Suprapubic skin (tissue), 4 donors: ENCODE results near the gene TMEM89. TPM values are rescaled to one million over a fixed set of nuclear protein-coding genes. Genes with fewer than 3 reads are reported as not detected.

Experiments used
- DNase-seq, 2 donors: peaks; one replicate each; pipeline ENCODE4 v3.0.0-alpha.2; 2019; ENCODE audit warnings: low spot score in 2 of 2
- H3K27ac ChIP-seq: fragments of 200-600 bp; sonication (generic); one replicate; pipeline ENCODE4 v1.5.1; 2019
- H3K27me3 ChIP-seq: fragments of 200-600 bp; sonication (generic); one replicate; pipeline ENCODE4 v1.5.1; 2019
- H3K36me3 ChIP-seq: fragments of 200-600 bp; sonication (generic); one replicate; pipeline ENCODE4 v1.5.1; 2019
- H3K4me1 ChIP-seq: fragments of 200-600 bp; sonication (generic); one replicate; pipeline ENCODE4 v1.5.1; 2019
- H3K4me3 ChIP-seq: fragments of 200-600 bp; sonication (generic); one replicate; pipeline ENCODE4 v1.5.1; 2019; ENCODE audit warnings: mild to moderate bottlenecking
- H3K9me3 ChIP-seq: fragments of 200-600 bp; sonication (generic); one replicate; pipeline ENCODE4 v1.5.1; 2019
- CTCF ChIP-seq, 2 donors: fragments of 200-600 bp in 1 of 2; fragments of 450-650 bp in 1 of 2; sonication (generic) in 1 of 2; IDR thresholded peaks; one replicate each; pipeline ENCODE4 v1.5.1; 2016 to 2019; ENCODE audit warnings: antibody characterized with exemption in 2 of 2, mild to moderate bottlenecking in 1 of 2, moderate library complexity in 1 of 2
- EP300 ChIP-seq: sonication (generic); formaldehyde crosslinking; IDR thresholded peaks from one replicate; pipeline ENCODE4 v1.6.1; 2017; ENCODE audit warnings: antibody characterized with exemption
- POLR2A ChIP-seq, 2 donors: fragments of 450-650 bp; IDR thresholded peaks; one replicate each; pipeline ENCODE4 v1.6.1; 2017; ENCODE audit warnings: antibody characterized with exemption in 2 of 2, mild to moderate bottlenecking in 2 of 2, moderate library complexity in 2 of 2
- POLR2AphosphoS5 ChIP-seq, 3 donors: sonication (generic); formaldehyde crosslinking; IDR thresholded peaks; one replicate each; pipeline ENCODE4 v1.6.1; 2017; ENCODE audit warnings: antibody characterized with exemption in 3 of 3
- WGBS: methylation state at CpG from one replicate; pipeline ENCODE4 v1.1.5; 2018; 5-methylcytosine and 5-hydroxymethylcytosine counted together
- total RNA-seq, 4 donors: library from RNA; depleted of rRNA; stranded (reverse); fragments of >200 nt; gene quantifications; one replicate each; pipeline ENCODE4 v1.1.0, GENCODE V29; 2016

Gene TMEM89
- total RNA-seq, 4 donors from 2014 or later = not detected

GRCh38 chr3:48591886-48592518 lies 29.6 kb downstream of the TMEM89 start:
- Histone ChIP-seq H3K27me3 (no peaks in the 10 kb centered on the region), H3K27ac (no peak overlapping the region), H3K36me3 (peaks cover 36% of the 10 kb centered on the region), H3K4me3 (no peak overlapping the region), H3K4me1 (peaks cover 49% of the 10 kb centered on the region), H3K9me3 (no peaks in the 10 kb centered on the region)
- 78% methylated on average over 12 of the region's 22 CpGs for WGBS
- TF ChIP-seq EP300 (no peak), POLR2AphosphoS5 (IDR thresholded peaks at IDR 0.05) (no peak), POLR2A (IDR thresholded peaks at IDR 0.05) (no peak), CTCF (IDR thresholded peaks at IDR 0.05) (no peak)
- no peak for DNase-seq

- H3K27me3 ChIP-seq = no peaks in the 10 kb centered on the region
- no peak for DNase-seq
- no peak overlapping the region for H3K4me3 ChIP-seq
- H3K4me1 ChIP-seq = peaks cover 43% of the 10 kb centered on the region
- no peak overlapping the region for H3K27ac ChIP-seq
- WGBS = 97% methylated on average over 6 of the region's 14 CpGs
- TF ChIP-seq EP300 (no peak), POLR2A (IDR thresholded peaks at IDR 0.05) (no peak), CTCF (IDR thresholded peaks at IDR 0.05) (no peak), POLR2AphosphoS5 (IDR thresholded peaks at IDR 0.05) (no peak)
- H3K9me3 ChIP-seq = no peaks in the 10 kb centered on the region
- peaks cover 42% of the 10 kb centered on the region for H3K36me3 ChIP-seq
These were observed 30.1 kb downstream of the TMEM89 start for GRCh38 chr3:48591436-48591835.

DNA sequence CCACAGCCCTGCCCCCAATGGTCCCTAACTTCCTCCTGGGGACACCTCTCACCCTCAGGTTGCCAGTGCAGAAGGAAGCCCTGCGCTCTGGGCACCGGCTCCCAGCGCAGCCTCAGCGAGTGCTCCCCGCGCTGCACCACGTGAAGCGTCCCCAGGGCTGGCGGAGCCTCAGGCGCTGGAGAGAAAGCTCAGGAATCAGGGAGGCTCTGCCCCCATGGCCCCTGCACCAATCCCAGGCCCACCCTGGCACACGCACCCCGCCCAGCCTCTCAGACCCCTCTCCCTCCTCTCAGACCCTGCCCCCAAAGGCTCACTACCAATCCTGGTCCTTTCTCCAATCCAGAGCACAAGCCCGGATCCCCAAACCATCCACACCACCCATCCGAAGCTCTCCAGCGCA lies 33.3 kb downstream of the TMEM89 start:
- no peak for DNase-seq
- Histone ChIP-seq H3K36me3 (peaks cover 62% of the 10 kb centered on the region), H3K27ac (no peak overlapping the region), H3K27me3 (no peaks in the 10 kb centered on the region), H3K4me3 (no peak overlapping the region), H3K9me3 (no peaks in the 10 kb centered on the region), H3K4me1 (peaks cover 11% of the 10 kb centered on the region)
- TF ChIP-seq POLR2A (IDR thresholded peaks at IDR 0.05) = no peak
- TF ChIP-seq EP300 = no peak
- no peak for TF ChIP-seq CTCF (IDR thresholded peaks at IDR 0.05)
- no peak for TF ChIP-seq POLR2AphosphoS5 (IDR thresholded peaks at IDR 0.05)
- 86% methylated on average over 15 of the region's 15 CpGs for WGBS

GRCh38 chr3:48587686-48588085 lies 33.9 kb downstream of the TMEM89 start:
- no peak overlapping the region for H3K27ac ChIP-seq
- peaks cover 66% of the 10 kb centered on the region for H3K36me3 ChIP-seq
- no peak for DNase-seq
- 69% methylated on average over 2 of the region's 11 CpGs for WGBS
- H3K4me1 ChIP-seq = peaks cover 8% of the 10 kb centered on the region
- TF ChIP-seq EP300 (no peak), POLR2AphosphoS5 (IDR thresholded peaks at IDR 0.05) (no peak), POLR2A (IDR thresholded peaks at IDR 0.05) (no peak), CTCF (IDR thresholded peaks at IDR 0.05) (no peak)
- no peaks in the 10 kb centered on the region for H3K27me3 ChIP-seq
- H3K9me3 ChIP-seq = no peaks in the 10 kb centered on the region
- H3K4me3 ChIP-seq = no peak overlapping the region

DNA sequence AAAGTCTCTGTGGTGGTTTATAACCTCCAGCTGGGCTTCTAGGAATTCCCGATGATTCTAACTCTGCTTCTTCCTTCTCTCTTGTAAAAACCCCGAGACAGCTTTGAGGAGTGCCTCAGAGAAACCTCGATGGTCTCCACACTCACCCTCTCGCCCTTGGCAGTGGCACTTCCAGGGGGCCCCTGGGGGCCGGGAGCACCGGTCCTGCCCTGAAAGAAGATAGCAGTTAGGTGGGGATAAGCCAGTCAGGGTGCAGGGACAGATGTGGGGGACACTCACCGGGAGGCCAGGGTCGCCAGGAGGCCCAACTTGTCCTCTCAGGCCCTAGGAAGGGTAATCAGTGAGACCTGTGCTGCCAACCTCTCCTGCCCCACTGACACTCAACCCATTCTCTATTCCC lies 36.2 kb downstream of the TMEM89 start:
- Histone ChIP-seq H3K4me1 (no peaks in the 10 kb centered on the region), H3K27me3 (no peaks in the 10 kb centered on the region), H3K27ac (no peak overlapping the region), H3K36me3 (peaks cover 72% of the 10 kb centered on the region), H3K4me3 (no peak overlapping the region), H3K9me3 (no peaks in the 10 kb centered on the region)
- no peak for TF ChIP-seq EP300
- TF ChIP-seq POLR2A (IDR thresholded peaks at IDR 0.05) = no peak
- TF ChIP-seq POLR2AphosphoS5 (IDR thresholded peaks at IDR 0.05) = no peak
- no peak for TF ChIP-seq CTCF (IDR thresholded peaks at IDR 0.05)
- no peak for DNase-seq
- WGBS = 83% methylated on average over 8 of the region's 8 CpGs
